Osteocyte (in vitro differentiated cells): ENCODE measurements around the gene PRKCH. TPM values are rescaled to one million over a fixed set of nuclear protein-coding genes. Genes with fewer than 3 reads are reported as not detected.
A peak's percentile ranks its signal among the peaks of the same experiment; 100 is the strongest.

Source experiments
- DNase-seq: peaks from one replicate; pipeline ENCODE4 v3.0.0; 2021; ENCODE audit warnings: mixed read lengths; ENCODE audit not compliant: unreplicated experiment; ENCODE audit errors: extremely low spot score
- H3K27ac Mint-ChIP-seq: one replicate; pipeline ENCODE4 v1.8.0; 2021; ENCODE audit warnings: mild to moderate bottlenecking, mixed read lengths; ENCODE audit not compliant: unreplicated experiment
- H3K27me3 Mint-ChIP-seq: one replicate; pipeline ENCODE4 v1.8.0; 2021; ENCODE audit warnings: mixed read lengths; ENCODE audit not compliant: unreplicated experiment
- H3K36me3 Mint-ChIP-seq: one replicate; pipeline ENCODE4 v1.8.0; 2021; ENCODE audit warnings: mixed read lengths; ENCODE audit not compliant: unreplicated experiment
- H3K4me1 Mint-ChIP-seq: one replicate; pipeline ENCODE4 v1.8.0; 2021; ENCODE audit warnings: mixed read lengths; ENCODE audit not compliant: unreplicated experiment
- H3K4me3 Mint-ChIP-seq: one replicate; pipeline ENCODE4 v1.8.0; 2021; ENCODE audit warnings: mild to moderate bottlenecking, moderate library complexity, mixed read lengths; ENCODE audit not compliant: unreplicated experiment
- H3K9me3 Mint-ChIP-seq: one replicate; pipeline ENCODE4 v1.8.0; 2021; ENCODE audit warnings: mixed read lengths; ENCODE audit not compliant: unreplicated experiment
- CTCF ChIP-seq: fragments of 200-600 bp; sonication (generic); IDR thresholded peaks from 2 replicates; pipeline ENCODE4 v1.5.0; 2021; ENCODE audit warnings: antibody characterized with exemption, mild to moderate bottlenecking, moderate library complexity
- total RNA-seq: library from RNA; stranded (reverse); gene quantifications from 2 replicates; pipeline ENCODE4 v1.2.1, GENCODE V29; 2021

The PRKCH gene
- total RNA-seq, 1 donor from 2014 or later = 10.6 TPM

- TF ChIP-seq CTCF = no peak
- peak overlapping the region; percentile 99 for H3K27ac Mint-ChIP-seq
- no peaks in the 10 kb centered on the region for H3K27me3 Mint-ChIP-seq
- no peak overlapping the region for H3K4me3 Mint-ChIP-seq
- no peaks in the 10 kb centered on the region for H3K36me3 Mint-ChIP-seq
- DNase-seq = no peak
- no peaks in the 10 kb centered on the region for H3K9me3 Mint-ChIP-seq
- H3K4me1 Mint-ChIP-seq = peaks cover 74% of the 10 kb centered on the region
These were observed 265.2 kb downstream of the PRKCH start for GRCh38 chr14:61586544-61587055.

GRCh38 chr14:61587081-61587713 lies 265.8 kb downstream of the PRKCH start:
- Mint-ChIP-seq H3K27ac (peak overlapping the region; percentile 99), H3K36me3 (no peaks in the 10 kb centered on the region), H3K4me3 (no peak overlapping the region), H3K9me3 (no peaks in the 10 kb centered on the region), H3K4me1 (peaks cover 68% of the 10 kb centered on the region), H3K27me3 (no peaks in the 10 kb centered on the region)
- TF ChIP-seq CTCF = no peak
- no peak for DNase-seq

- Mint-ChIP-seq H3K36me3 (no peaks in the 10 kb centered on the region), H3K4me1 (peaks cover 62% of the 10 kb centered on the region), H3K9me3 (peaks cover 2% of the 10 kb centered on the region), H3K27me3 (no peaks in the 10 kb centered on the region), H3K27ac (peak overlapping the region; percentile 99), H3K4me3 (no peak overlapping the region)
- TF ChIP-seq CTCF = no peak
- DNase-seq = no peak
These were observed 267.1 kb downstream of the PRKCH start for GRCh38 chr14:61588419-61588901.

GRCh38 chr14:61589691-61590581 lies 268.6 kb downstream of the PRKCH start:
- H3K4me1 Mint-ChIP-seq = peaks cover 62% of the 10 kb centered on the region
- peaks cover 6% of the 10 kb centered on the region for H3K9me3 Mint-ChIP-seq
- no peak overlapping the region for H3K4me3 Mint-ChIP-seq
- H3K27ac Mint-ChIP-seq = no peak overlapping the region
- no peak for TF ChIP-seq CTCF
- H3K27me3 Mint-ChIP-seq = no peaks in the 10 kb centered on the region
- no peak for DNase-seq
- H3K36me3 Mint-ChIP-seq = no peaks in the 10 kb centered on the region

GRCh38 chr14:61591862-61592261 lies 270.5 kb downstream of the PRKCH start:
- H3K27ac Mint-ChIP-seq = no peak overlapping the region
- no peak overlapping the region for H3K4me3 Mint-ChIP-seq
- no peaks in the 10 kb centered on the region for H3K27me3 Mint-ChIP-seq
- no peak for TF ChIP-seq CTCF
- peaks cover 6% of the 10 kb centered on the region for H3K9me3 Mint-ChIP-seq
- H3K4me1 Mint-ChIP-seq = peaks cover 53% of the 10 kb centered on the region
- no peaks in the 10 kb centered on the region for H3K36me3 Mint-ChIP-seq
- no peak for DNase-seq
